HL-60 (cell line): ENCODE measurements around the gene TGFBR3.

ENCODE experiments used
- DNase-seq, 2 experiments: peaks; one replicate each; pipeline ENCODE4 v3.0.0-alpha.2; 2010 to 2020; ENCODE audit warnings: low read depth in 1 of 2, low spot score in 1 of 2
- H3K27ac ChIP-seq: fragments of 250-450 bp; sonication (Bioruptor Pico); replicated peaks from 2 replicates; pipeline ENCODE4 v1.5.1; 2020; ENCODE audit warnings: mild to moderate bottlenecking, moderate library complexity
- H3K27me3 ChIP-seq: fragments of 250-450 bp; sonication (Bioruptor Pico); 2 replicates; pipeline ENCODE4 v1.5.1; 2021; ENCODE audit warnings: mild to moderate bottlenecking, moderate library complexity; ENCODE audit not compliant: insufficient read depth, poor library complexity, severe bottlenecking
- H3K4me3 ChIP-seq: replicated peaks from 2 replicates; pipeline ENCODE4 v1.5.1; 2011; ENCODE audit warnings: mild to moderate bottlenecking, control low read depth, low read length; ENCODE audit not compliant: insufficient read depth
- CTCF ChIP-seq: IDR thresholded peaks from one replicate; pipeline ENCODE4 v1.5.1; 2011; ENCODE audit warnings: low read length, control low read depth, inconsistent platforms; ENCODE audit not compliant: insufficient read depth
- GABPA ChIP-seq: IDR thresholded peaks from 2 replicates; pipeline ENCODE4 v1.6.1; 2012; ENCODE audit warnings: low read depth
- POLR2AphosphoS5 ChIP-seq: IDR thresholded peaks from 2 replicates; pipeline ENCODE4 v1.6.1; 2012; ENCODE audit warnings: low read depth
- SPI1 ChIP-seq: IDR thresholded peaks from 2 replicates; pipeline ENCODE4 v1.6.1; 2012; ENCODE audit warnings: low read depth, mild to moderate bottlenecking, borderline replicate concordance
- TF ChIP-seq, protein P1 (sequence below): IDR thresholded peaks from 2 replicates; pipeline ENCODE4 v1.6.1; 2012; ENCODE audit warnings: low read depth; ENCODE audit not compliant: insufficient replicate concordance

The TGFBR3 gene

GRCh38 chr1:91701472-91701869 is 184.5 kb downstream of the TGFBR3 start:
- TF ChIP-seq, protein P1, sequence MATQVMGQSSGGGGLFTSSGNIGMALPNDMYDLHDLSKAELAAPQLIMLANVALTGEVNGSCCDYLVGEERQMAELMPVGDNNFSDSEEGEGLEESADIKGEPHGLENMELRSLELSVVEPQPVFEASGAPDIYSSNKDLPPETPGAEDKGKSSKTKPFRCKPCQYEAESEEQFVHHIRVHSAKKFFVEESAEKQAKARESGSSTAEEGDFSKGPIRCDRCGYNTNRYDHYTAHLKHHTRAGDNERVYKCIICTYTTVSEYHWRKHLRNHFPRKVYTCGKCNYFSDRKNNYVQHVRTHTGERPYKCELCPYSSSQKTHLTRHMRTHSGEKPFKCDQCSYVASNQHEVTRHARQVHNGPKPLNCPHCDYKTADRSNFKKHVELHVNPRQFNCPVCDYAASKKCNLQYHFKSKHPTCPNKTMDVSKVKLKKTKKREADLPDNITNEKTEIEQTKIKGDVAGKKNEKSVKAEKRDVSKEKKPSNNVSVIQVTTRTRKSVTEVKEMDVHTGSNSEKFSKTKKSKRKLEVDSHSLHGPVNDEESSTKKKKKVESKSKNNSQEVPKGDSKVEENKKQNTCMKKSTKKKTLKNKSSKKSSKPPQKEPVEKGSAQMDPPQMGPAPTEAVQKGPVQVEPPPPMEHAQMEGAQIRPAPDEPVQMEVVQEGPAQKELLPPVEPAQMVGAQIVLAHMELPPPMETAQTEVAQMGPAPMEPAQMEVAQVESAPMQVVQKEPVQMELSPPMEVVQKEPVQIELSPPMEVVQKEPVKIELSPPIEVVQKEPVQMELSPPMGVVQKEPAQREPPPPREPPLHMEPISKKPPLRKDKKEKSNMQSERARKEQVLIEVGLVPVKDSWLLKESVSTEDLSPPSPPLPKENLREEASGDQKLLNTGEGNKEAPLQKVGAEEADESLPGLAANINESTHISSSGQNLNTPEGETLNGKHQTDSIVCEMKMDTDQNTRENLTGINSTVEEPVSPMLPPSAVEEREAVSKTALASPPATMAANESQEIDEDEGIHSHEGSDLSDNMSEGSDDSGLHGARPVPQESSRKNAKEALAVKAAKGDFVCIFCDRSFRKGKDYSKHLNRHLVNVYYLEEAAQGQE, result no peak
- TF ChIP-seq SPI1 (no peak), GABPA (no peak), CTCF (no peak), POLR2AphosphoS5 (no peak)
- Histone ChIP-seq H3K4me3 (no peak overlapping the region), H3K27me3 (no peaks in the 10 kb centered on the region), H3K27ac (no peak overlapping the region)
- no peak for DNase-seq

DNA sequence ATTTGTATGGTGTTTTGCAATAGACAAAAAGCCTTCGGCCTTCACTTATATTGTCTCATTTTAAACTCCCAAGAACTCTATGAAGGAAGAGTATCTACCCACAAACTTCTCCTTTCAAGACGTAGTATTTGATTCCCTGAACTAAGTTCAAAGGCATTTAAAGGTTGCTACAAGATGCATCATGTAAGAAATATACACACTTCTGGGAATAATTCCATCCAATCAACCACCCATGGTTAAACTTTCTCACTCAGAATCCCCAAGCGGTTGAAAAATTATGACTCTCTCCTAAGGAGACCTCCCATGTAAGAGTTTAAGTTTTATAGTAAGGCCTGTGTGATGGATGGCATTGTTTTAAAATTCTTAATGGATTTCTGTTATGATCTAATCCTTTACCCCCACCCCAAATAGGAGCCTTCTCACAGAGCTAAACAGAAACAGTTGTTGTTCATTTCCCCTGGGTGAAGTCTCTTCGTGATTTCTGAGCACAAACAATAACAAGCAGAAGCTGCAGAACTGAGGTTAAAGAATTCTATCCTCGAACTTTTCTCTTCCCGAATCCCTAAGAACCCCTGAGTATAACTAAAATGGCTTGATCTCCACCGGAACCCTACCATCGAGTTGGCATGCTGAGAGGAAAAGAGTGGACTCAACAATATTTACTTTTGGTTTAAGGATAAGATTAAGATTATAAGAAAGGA is 185.0 kb downstream of the TGFBR3 start:
- H3K27ac ChIP-seq, result no peak overlapping the region
- H3K27me3 ChIP-seq, result no peaks in the 10 kb centered on the region
- DNase-seq, result no peak
- no peak for TF ChIP-seq GABPA
- TF ChIP-seq POLR2AphosphoS5, result no peak
- no peak overlapping the region for H3K4me3 ChIP-seq

- TF ChIP-seq CTCF (no peak), POLR2AphosphoS5 (no peak), GABPA (no peak), SPI1 (no peak)
- TF ChIP-seq, protein P1, result no peak
- no peak for DNase-seq
- no peaks in the 10 kb centered on the region for H3K27me3 ChIP-seq
- H3K27ac ChIP-seq, result no peak overlapping the region
- H3K4me3 ChIP-seq, result no peak overlapping the region
Measured at GRCh38 chr1:91700332-91700731, 185.6 kb downstream of the TGFBR3 start.

DNA sequence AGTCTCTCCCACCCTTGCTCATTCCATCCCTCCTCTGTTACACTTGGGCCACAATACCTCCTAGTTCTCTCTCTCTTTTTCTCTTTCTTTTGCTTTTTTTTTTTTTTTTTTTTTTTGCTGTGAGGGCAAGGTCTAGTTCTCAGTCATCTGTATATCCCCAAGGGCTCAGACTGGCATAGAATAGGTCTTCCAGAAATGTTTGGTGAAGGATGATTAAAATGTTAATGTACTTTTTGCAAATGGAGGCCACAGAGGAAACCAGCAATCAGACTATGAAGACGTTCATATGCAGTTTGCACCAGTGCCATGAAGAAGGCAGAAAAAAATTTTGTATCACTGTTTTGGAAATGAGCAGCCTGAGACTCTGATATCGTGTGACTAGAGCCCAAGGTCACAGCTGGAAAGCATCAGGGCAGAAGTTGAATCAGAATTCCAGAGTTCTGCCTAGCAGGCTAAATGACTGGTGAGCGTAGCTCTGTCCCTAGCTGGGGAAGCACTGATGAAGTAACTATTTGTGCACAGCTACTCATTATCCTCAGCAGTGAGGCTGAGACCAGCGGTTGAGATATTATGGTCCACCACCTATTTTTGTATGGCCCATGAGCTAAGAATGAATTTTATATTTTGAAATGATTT is 186.5 kb downstream of the TGFBR3 start:
- DNase-seq, result no peak
- Histone ChIP-seq H3K27ac (no peak overlapping the region), H3K4me3 (no peak overlapping the region), H3K27me3 (no peaks in the 10 kb centered on the region)
- TF ChIP-seq, protein P1, result no peak
- no peak for TF ChIP-seq POLR2AphosphoS5
- no peak for TF ChIP-seq SPI1
- TF ChIP-seq CTCF, result no peak
- no peak for TF ChIP-seq GABPA
